ENCODE data around the gene USF2. TPM values are rescaled to one million over a fixed set of nuclear protein-coding genes. Genes with fewer than 3 reads are reported as not detected.

Gene USF2
- total and polyA plus RNA-seq, 2 of the 8 experiments (the other 6 are each of a cell fraction or from before 2014, with no cell fraction given), result 74.1 to 109 TPM

DNA sequence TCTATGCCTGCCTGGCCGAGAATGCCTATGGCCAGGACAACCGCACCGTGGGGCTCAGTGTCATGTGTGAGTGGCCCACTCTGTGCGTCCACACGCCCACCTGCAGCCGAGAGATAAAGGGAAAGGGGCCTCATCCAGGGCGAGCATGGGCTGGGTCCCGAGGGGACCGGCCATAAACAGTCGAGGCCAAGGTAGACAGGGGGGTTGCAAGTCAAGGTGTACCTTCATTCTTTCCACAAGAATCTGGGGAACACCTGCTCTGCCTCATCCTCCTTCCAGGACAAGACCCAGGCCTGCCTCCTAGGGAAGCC lies 31.5 kb downstream of the USF2 start:
- Histone ChIP-seq H2AFZ (ENCODE audit: low read length) (no peak overlapping the region), H4K91ac (replicated peaks; ENCODE audit: insufficient read length, low read length) (no peak overlapping the region), H2BK12ac (ENCODE audit: low read depth, low read length) (no peak overlapping the region), H2BK120ac (replicated peaks; ENCODE audit: low read depth, low read length) (no peak overlapping the region), H3K4ac (replicated peaks; ENCODE audit: insufficient read length, low read depth, low read length) (no peak overlapping the region), H4K20me1 (replicated peaks in 1 of 2; ENCODE audit: control insufficient read depth in 1 of 2, insufficient read depth in 2 of 2, low read length in 2 of 2) (peaks cover 0 to 21% of the 10 kb centered on the region in 2 experiments), H3K79me2 (ENCODE audit: control insufficient read depth in 1 of 2, insufficient read depth in 2 of 2, low read length in 2 of 2) (no peaks in the 10 kb centered on the region), H3K4me1 (replicated peaks in 1 of 4; ENCODE audit: control insufficient read depth in 3 of 4, insufficient read depth in 4 of 4, low read length in 3 of 4) (peaks cover 0 to 7% (median 3%) of the 10 kb centered on the region in 4 experiments; a peak in 6 of 7 replicates), H3K9ac (replicated peaks in 1 of 4; ENCODE audit: extremely low read depth in 1 of 4, low read depth in 3 of 4, low read length in 3 of 4) (no peak overlapping the region), H2BK5ac (ENCODE audit: low read depth, low read length) (no peak overlapping the region), H3K14ac (ENCODE audit: insufficient read length) (no peak overlapping the region), H3K27me3 (replicated peaks in 1 of 4; ENCODE audit: control insufficient read depth in 3 of 4, extremely low read depth in 1 of 4, insufficient read depth in 3 of 4, low read length in 3 of 4) (peaks cover 0 to 12% (median 2%) of the 10 kb centered on the region in 4 experiments; a peak in 1 of 7 replicates), H3K18ac (ENCODE audit: extremely low read depth, low read length) (no peak overlapping the region; the same call in 1 of the 2 replicates), H3K9me3 (ENCODE audit: insufficient read depth in 2 of 2, low read depth in 1 of 2, low read length in 1 of 2) (no peaks in the 10 kb centered on the region; a peak in 1 of 4 replicates), H3K23ac (ENCODE audit: insufficient read length) (no peak overlapping the region), H3K27ac (ENCODE audit: low read depth, low read length) (no peak overlapping the region), H3K4me3 (ENCODE audit: extremely low read depth in 1 of 4, insufficient read depth in 2 of 4, low read depth in 3 of 4, low read length in 4 of 4) (no peak overlapping the region), H2BK20ac (ENCODE audit: low read length) (no peak overlapping the region), H4K8ac (ENCODE audit: extremely low read depth, insufficient read depth, low read length) (no peak overlapping the region), H3K79me1 (ENCODE audit: low read depth, low read length) (peaks cover 3% of the 10 kb centered on the region; the same call in 1 of the 2 replicates), H4K5ac (ENCODE audit: insufficient read length, low read depth, low read length) (no peak overlapping the region), H3K23me2 (ENCODE audit: low read depth, low read length) (peaks cover 24% of the 10 kb centered on the region; the same call in 1 of the 2 replicates), H3K4me2 (ENCODE audit: insufficient read depth in 1 of 2, low read depth in 2 of 2, low read length in 2 of 2) (no peak overlapping the region), H2BK15ac (ENCODE audit: low read length) (no peak overlapping the region), H3K56ac (replicated peaks; ENCODE audit: insufficient read length, low read depth, low read length) (no peak overlapping the region), H2AK5ac (ENCODE audit: low read depth, low read length) (no peak overlapping the region), H3K36me3 (ENCODE audit: control insufficient read depth in 2 of 4, insufficient read depth in 4 of 4, low read length in 3 of 4) (no peaks in the 10 kb centered on the region; a peak in 1 of 8 replicates)
- FAIRE-seq (no peak), DNase-seq (ENCODE audit: low read depth in 1 of 2, low spot score in 2 of 2) (no peak)
- ChIA-PET POLR2A (ENCODE audit: partially characterized antibody) (interaction anchor here (1.3 kb wide), 1 partner anchor 20 kb away, joined by 3 read pairs; no protein-coding TSS in a partner anchor), CTCF (ENCODE audit: partially characterized antibody) (interaction anchor here (1.0 kb wide), 1 partner anchor 62 kb away, joined by 3 read pairs; no protein-coding TSS in a partner anchor)
- no peak for TF ChIP-seq NRF1 (IDR thresholded peaks at IDR 0.05; ENCODE audit: low read depth, low read length)
- TF ChIP-seq KDM5A (IDR thresholded peaks at IDR 0.05; ENCODE audit: low read length), result no peak
- TF ChIP-seq CHD2 (IDR thresholded peaks at IDR 0.05; ENCODE audit: low read length), result no peak
- no peak for TF ChIP-seq POU5F1 (IDR thresholded peaks at IDR 0.05; ENCODE audit: low read depth, low read length)
- no peak for TF ChIP-seq SRF (IDR thresholded peaks at IDR 0.05; ENCODE audit: low read depth, low read length)
- TF ChIP-seq CHD1 (IDR thresholded peaks at IDR 0.05; ENCODE audit: low read depth, low read length), result no peak
- no peak for TF ChIP-seq TBP (IDR thresholded peaks at IDR 0.05; ENCODE audit: low read depth, low read length)
- TF ChIP-seq SP2 (IDR thresholded peaks at IDR 0.05; ENCODE audit: low read length), result no peak
- TF ChIP-seq RNF2 (IDR thresholded peaks at IDR 0.05; ENCODE audit: borderline replicate concordance, low read depth, low read length, missing control alignments, poor library complexity, severe bottlenecking), result no peak
- WGBS, 2 experiments (ENCODE audit: extremely low coverage in 1 of 2, insufficient coverage in 1 of 2, insufficient read length in 1 of 2, insufficient replicate concordance in 2 of 2, low coverage in 1 of 2, low lambda C conversion rate in 2 of 2, missing lambda C conversion rate in 1 of 2), result 93% methylated on average over 10 of the region's 10 CpGs; no CpG with 5 or more reads in 1 of the 2 experiments

Data from H1 (cell line).